Fibroblast of lung (primary cell): ENCODE data around the gene GCSAM. TPM values are rescaled to one million over a fixed set of nuclear protein-coding genes. Genes with fewer than 3 reads are reported as not detected.

ENCODE experiments used
- DNase-seq, 2 donors: peaks; one replicate each; pipeline versions ENCODE4 v3.0.0 to v3.0.0-alpha.2; 2010; ENCODE audit warnings: low read depth in 2 of 2
- H2AFZ ChIP-seq: 2 replicates; pipeline ENCODE4 v1.5.1; 2012; ENCODE audit warnings: low read length, control low read depth, inconsistent platforms
- H3K27ac ChIP-seq: 2 replicates; pipeline ENCODE4 v1.5.1; 2011; ENCODE audit warnings: low read length, control low read depth; ENCODE audit not compliant: insufficient read depth
- H3K27me3 ChIP-seq: 2 replicates; pipeline ENCODE4 v1.5.1; 2011; ENCODE audit warnings: mild to moderate bottlenecking, low read length; ENCODE audit not compliant: control insufficient read depth, insufficient read depth
- H3K36me3 ChIP-seq: 2 replicates; pipeline ENCODE4 v1.5.1; 2011; ENCODE audit warnings: low read length; ENCODE audit not compliant: control insufficient read depth, insufficient read depth
- H3K4me1 ChIP-seq: 2 replicates; pipeline ENCODE4 v1.5.1; 2011; ENCODE audit warnings: low read length; ENCODE audit not compliant: control insufficient read depth, insufficient read depth; ENCODE audit errors: extremely low read depth
- H3K4me2 ChIP-seq: 2 replicates; pipeline ENCODE4 v1.5.1; 2011; ENCODE audit warnings: low read length, control low read depth; ENCODE audit not compliant: insufficient read depth; ENCODE audit errors: extremely low read depth
- H3K4me3 ChIP-seq, 4 experiments: fragments of 200-600 bp in 1 of 4; sonication (generic) in 1 of 4; replicated peaks in 1 of 4; 2 replicates each; pipeline ENCODE4 v1.5.1; 2011 to 2016; ENCODE audit warnings: low read length in 4 of 4, low read depth in 3 of 4, mild to moderate bottlenecking in 3 of 4, control low read depth in 2 of 4, inconsistent platforms in 1 of 4, mixed read lengths in 1 of 4; ENCODE audit not compliant: insufficient read depth in 1 of 4; ENCODE audit errors: control extremely low read depth in 1 of 4
- H3K79me2 ChIP-seq: 2 replicates; pipeline ENCODE4 v1.5.1; 2012; ENCODE audit warnings: mild to moderate bottlenecking, low read length, inconsistent platforms; ENCODE audit not compliant: control insufficient read depth, insufficient read depth
- H3K9ac ChIP-seq: 2 replicates; pipeline ENCODE4 v1.5.1; 2011; ENCODE audit warnings: mild to moderate bottlenecking, low read length, control low read depth; ENCODE audit not compliant: insufficient read depth
- H3K9me3 ChIP-seq: 2 replicates; pipeline ENCODE4 v1.5.1; 2012; ENCODE audit warnings: low read depth, low read length; ENCODE audit not compliant: control insufficient read depth, insufficient read depth
- H4K20me1 ChIP-seq: 2 replicates; pipeline ENCODE4 v1.5.1; 2011; ENCODE audit warnings: low read length; ENCODE audit not compliant: control insufficient read depth, insufficient read depth; ENCODE audit errors: extremely low read depth
- EZH2 ChIP-seq: IDR thresholded peaks from 2 replicates; pipeline ENCODE4 v1.5.1; 2012; ENCODE audit warnings: low read length, control low read depth, mild to moderate bottlenecking; ENCODE audit errors: missing control alignments
- polyA plus RNA-seq, 2 donors: library from polyadenylated mRNA; depleted of rRNA in 1 of 2; stranded (reverse) in 1 of 2; unstranded in 1 of 2; fragments of >200 nt; gene quantifications; 2 replicates each; pipeline ENCODE4 v1.2.1, GENCODE V29; 2011 to 2012; ENCODE audit warnings: missing spikeins in 1 of 2
- total RNA-seq: library from RNA; depleted of rRNA; stranded (reverse); fragments of >200 nt; gene quantifications from 2 replicates; pipeline ENCODE4 v1.2.1, GENCODE V29; 2014
- TF ChIP-seq, protein P1 (sequence below), 2 donors: IDR thresholded peaks in 1 of 2; conservative IDR thresholded peaks in 1 of 2; 1 replicate in 1 of 2; 2 replicates in 1 of 2; pipeline ENCODE4 v1.5.1; 2011 to 2012; ENCODE audit warnings: low read length in 2 of 2, control low read depth in 1 of 2, inconsistent platforms in 1 of 2, low read depth in 1 of 2, mild to moderate bottlenecking in 1 of 2

GCSAM gene
- total and polyA plus RNA-seq, 2 donors (not counting 1 experiment from before 2014, with no cell fraction given): not detected

DNA sequence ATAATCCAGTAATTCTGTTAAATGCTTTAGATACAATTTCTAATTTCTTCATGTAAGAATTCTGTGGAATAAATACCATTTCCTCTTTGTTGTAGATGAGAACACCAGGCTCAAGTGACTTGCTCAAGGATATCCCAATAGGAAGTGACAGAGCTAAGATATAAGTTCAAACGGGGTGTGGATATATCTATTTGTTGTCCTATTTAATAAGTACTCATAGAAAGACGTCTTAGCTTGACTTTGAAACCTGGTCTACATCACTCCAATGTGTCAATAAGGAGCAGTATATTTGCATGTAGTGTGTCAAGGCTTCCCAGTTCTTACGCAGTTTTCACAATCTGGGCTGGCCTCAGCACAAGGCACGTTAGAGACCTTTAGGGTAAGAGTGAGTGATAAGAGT is 4.7 kb upstream of the GCSAM start:
- H2AFZ ChIP-seq: no peak overlapping the region
- H3K36me3 ChIP-seq: no peaks in the 10 kb centered on the region
- no peak overlapping the region for H3K27ac ChIP-seq
- H4K20me1 ChIP-seq: no peaks in the 10 kb centered on the region
- no peaks in the 10 kb centered on the region for H3K9me3 ChIP-seq
- H3K4me1 ChIP-seq: no peaks in the 10 kb centered on the region
- H3K79me2 ChIP-seq: no peaks in the 10 kb centered on the region
- H3K4me3 ChIP-seq: no peak overlapping the region
- TF ChIP-seq EZH2: no peak
- TF ChIP-seq, protein P1, sequence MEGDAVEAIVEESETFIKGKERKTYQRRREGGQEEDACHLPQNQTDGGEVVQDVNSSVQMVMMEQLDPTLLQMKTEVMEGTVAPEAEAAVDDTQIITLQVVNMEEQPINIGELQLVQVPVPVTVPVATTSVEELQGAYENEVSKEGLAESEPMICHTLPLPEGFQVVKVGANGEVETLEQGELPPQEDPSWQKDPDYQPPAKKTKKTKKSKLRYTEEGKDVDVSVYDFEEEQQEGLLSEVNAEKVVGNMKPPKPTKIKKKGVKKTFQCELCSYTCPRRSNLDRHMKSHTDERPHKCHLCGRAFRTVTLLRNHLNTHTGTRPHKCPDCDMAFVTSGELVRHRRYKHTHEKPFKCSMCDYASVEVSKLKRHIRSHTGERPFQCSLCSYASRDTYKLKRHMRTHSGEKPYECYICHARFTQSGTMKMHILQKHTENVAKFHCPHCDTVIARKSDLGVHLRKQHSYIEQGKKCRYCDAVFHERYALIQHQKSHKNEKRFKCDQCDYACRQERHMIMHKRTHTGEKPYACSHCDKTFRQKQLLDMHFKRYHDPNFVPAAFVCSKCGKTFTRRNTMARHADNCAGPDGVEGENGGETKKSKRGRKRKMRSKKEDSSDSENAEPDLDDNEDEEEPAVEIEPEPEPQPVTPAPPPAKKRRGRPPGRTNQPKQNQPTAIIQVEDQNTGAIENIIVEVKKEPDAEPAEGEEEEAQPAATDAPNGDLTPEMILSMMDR (conservative IDR thresholded peaks at IDR 0.05 in 1 of 2, IDR thresholded peaks at IDR 0.05 in 1 of 2; ENCODE audit: low read depth in 1 of 2, low read length in 2 of 2): no peak
- H3K9ac ChIP-seq: no peak overlapping the region
- DNase-seq: no peak
- H3K4me2 ChIP-seq: no peak overlapping the region
- no peaks in the 10 kb centered on the region for H3K27me3 ChIP-seq

DNA sequence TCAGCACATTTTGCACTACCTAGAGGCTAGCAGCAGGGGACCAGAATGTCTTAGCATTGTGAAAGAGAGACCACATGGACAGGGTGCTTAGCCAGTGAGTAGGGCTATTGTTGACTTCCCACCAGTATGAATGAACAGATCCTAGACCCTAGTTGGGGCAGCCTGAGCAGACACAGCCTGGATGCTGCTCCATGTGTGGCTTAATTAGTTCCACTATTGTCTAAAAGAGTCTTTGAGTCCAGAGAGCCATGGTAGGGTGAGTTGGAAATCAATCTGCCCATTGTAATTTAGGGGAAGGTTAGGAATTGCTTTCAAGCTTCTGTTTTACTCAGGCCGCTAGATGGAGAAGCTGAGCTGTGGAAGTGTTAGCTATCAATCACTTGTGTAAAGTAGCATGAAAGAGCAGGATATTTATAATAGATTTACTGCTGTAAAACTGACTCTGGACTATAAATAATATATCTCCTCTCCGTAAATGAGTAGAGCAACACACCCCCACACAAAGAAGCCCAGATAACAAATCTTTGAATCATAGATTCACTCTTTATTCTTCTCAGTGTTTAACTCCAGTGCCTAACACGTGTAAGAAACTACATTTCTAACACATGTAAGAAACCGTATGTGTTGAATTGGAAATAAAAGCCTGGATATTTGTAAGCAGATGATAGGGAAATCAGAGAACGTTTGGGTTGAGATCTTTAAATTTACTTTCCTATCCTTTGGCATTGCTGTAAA is 4.1 kb upstream of the GCSAM start:
- Histone ChIP-seq H4K20me1 (no peaks in the 10 kb centered on the region), H3K9ac (no peak overlapping the region), H3K79me2 (no peaks in the 10 kb centered on the region), H3K27ac (no peak overlapping the region), H3K36me3 (no peaks in the 10 kb centered on the region), H3K4me2 (no peak overlapping the region), H2AFZ (no peak overlapping the region), H3K9me3 (no peaks in the 10 kb centered on the region), H3K4me1 (no peaks in the 10 kb centered on the region), H3K4me3 (no peak overlapping the region), H3K27me3 (no peaks in the 10 kb centered on the region)
- TF ChIP-seq, protein P1 (conservative IDR thresholded peaks at IDR 0.05 in 1 of 2, IDR thresholded peaks at IDR 0.05 in 1 of 2; ENCODE audit: low read depth in 1 of 2, low read length in 2 of 2): peak; percentile 47 to 77
- no peak for TF ChIP-seq EZH2
- peak; percentile 28 to 51 for DNase-seq

DNA sequence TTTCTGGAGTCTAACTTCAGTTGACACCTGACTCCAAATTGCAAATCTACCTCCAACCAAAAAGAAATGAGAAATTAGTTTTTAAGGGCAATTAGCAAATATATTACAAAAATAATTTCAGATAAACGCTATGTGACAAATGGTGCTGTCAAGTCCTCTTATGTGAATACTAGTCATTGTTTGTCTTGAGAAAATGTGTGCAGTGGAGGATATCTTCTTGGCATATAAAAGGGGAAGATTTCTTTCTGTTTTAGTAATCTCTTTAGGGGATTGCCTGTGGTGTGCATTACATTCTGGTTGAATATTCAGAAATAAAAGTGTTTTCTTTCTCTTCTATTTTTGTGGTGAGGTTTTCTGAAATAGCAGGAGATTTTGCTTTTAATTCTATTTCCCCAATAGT is 3.0 kb upstream of the GCSAM start:
- Histone ChIP-seq H2AFZ (no peak overlapping the region), H3K36me3 (no peaks in the 10 kb centered on the region), H3K4me3 (no peak overlapping the region), H3K9me3 (no peaks in the 10 kb centered on the region), H3K79me2 (no peaks in the 10 kb centered on the region), H3K27me3 (no peaks in the 10 kb centered on the region), H3K9ac (no peak overlapping the region), H4K20me1 (no peaks in the 10 kb centered on the region), H3K4me2 (no peak overlapping the region), H3K4me1 (no peaks in the 10 kb centered on the region), H3K27ac (no peak overlapping the region)
- DNase-seq: no peak
- no peak for TF ChIP-seq EZH2
- TF ChIP-seq, protein P1 (conservative IDR thresholded peaks at IDR 0.05 in 1 of 2, IDR thresholded peaks at IDR 0.05 in 1 of 2; ENCODE audit: low read depth in 1 of 2, low read length in 2 of 2): no peak
